Fibroblast of skin of scalp (primary cell): Measurements from ENCODE around the gene LAMP2. TPM values are rescaled to one million over a fixed set of nuclear protein-coding genes. Genes with fewer than 3 reads are reported as not detected.
"Not testable (repeated sequence)": the region's sequence is repeated elsewhere in the genome, so short reads cannot be mapped to it uniquely, and the experiment has no call there.

ENCODE experiments used
- DNase-seq: peaks from one replicate; pipeline ENCODE4 v3.0.0-alpha.2; 2013
- polyA plus RNA-seq, 2 experiments: library from polyadenylated mRNA; unstranded; fragments of 120-200 nt; gene quantifications; one replicate each; pipeline ENCODE4 v1.2.1, GENCODE V29; 2013; ENCODE audit not compliant: insufficient read length in 2 of 2

The LAMP2 gene
- 123 TPM for polyA plus RNA-seq (2013, experiment 1 of 2; ENCODE audit: insufficient read length)
- 137 TPM for polyA plus RNA-seq (2013, experiment 2 of 2; ENCODE audit: insufficient read length)

DNA sequence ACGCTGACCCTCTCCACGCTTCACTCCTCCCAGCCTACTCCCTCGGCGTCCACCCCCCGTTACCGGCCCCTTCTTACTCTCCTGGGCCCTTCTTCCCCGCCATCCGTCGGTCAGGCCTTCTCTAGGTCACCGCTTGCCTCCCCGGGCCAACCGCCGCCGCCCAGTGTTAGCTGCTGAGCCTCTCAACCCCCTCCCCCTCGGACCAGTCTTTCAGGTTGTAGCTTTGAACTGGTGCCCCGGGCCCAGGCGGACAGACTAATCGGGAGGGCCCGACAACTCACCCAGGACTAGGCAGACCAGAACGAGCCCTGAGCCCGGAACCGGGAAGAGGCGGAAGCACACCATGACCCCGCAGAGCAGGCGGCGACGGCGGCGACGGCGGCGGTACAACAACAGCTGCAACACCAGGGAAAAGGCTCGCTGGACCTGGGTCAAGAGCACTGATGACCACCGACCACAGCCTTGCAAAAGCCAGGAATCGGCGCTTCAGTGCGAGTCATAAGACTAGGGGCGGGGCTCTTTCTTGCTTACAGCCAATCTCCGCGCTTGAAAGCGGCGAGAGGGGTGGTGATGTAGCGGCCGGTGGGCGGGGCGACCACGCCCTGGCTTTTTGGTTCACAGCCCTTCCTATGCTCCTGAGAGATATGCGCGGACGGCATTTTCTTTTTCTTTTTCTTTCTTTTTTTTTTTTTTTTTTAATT is at the start of gene LAMP2:
Gene LAMP2, minus strand, starts transcription at position 472 of the 701 bp plus-strand sequence. Its CDS starts 127 bp downstream, at position 345.
- peak; percentile 83 for DNase-seq

GRCh38 chrX:120517936-120518335 is 48.8 kb upstream of the LAMP2 start:
- DNase-seq = peak; percentile 81

GRCh38 chrX:120514236-120514635 is 45.1 kb upstream of the LAMP2 start:
- peak; percentile 23 for DNase-seq

DNA sequence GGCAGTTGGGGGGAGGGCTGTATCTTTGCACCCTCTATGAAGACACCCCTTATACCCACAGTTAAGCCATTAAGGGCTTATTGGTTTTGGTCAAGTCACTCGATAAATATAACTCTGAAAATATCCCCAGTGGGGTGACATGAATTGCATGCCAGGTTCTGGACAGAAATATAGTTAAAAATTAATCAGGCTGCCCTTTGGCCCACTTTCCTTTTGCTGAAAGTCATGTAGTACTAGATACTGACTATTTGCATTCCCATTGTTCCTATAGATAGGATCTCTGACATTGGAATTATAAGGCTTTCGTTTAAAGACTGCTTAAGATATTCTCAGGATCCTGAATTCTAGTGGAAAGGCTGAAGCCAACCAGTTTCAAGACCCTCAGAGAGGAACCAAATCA is 43.5 kb upstream of the LAMP2 start:
- no peak for DNase-seq

- DNase-seq = no peak
These were observed 43.1 kb upstream of the LAMP2 start for GRCh38 chrX:120512222-120512621.

- no peak for DNase-seq
These were observed 35.5 kb upstream of the LAMP2 start for GRCh38 chrX:120504569-120504968.

GRCh38 chrX:120499301-120500072 is 30.4 kb upstream of the LAMP2 start:
- peak; percentile 7 for DNase-seq

GRCh38 chrX:120490119-120490518 is 21.0 kb upstream of the LAMP2 start:
- DNase-seq = not testable (repeated sequence)

DNA sequence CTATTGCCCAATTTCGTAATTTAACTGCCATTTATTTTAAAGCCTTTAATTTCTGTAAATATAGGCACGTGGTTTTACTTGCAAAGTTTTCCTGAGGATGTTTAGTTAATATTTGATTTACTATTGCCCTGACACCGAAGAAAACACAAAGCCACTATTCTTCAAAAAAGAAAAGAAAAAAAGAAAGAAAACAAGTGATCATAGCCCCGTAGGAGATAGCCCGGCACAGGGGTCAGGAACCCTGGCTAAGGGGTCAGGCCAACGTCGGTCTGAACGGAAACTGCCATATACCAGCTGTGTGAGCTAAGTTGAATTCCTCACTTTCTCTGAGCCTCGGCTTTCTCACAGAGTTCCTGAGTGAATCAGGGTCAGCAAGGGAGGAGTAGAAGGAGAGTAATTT is 17.7 kb upstream of the LAMP2 start:
- DNase-seq = no peak

GRCh38 chrX:120485638-120486520 is 16.8 kb upstream of the LAMP2 start:
- DNase-seq = peak; percentile 78

- DNase-seq = no peak
These were observed 16.2 kb upstream of the LAMP2 start for GRCh38 chrX:120485315-120485637.

DNA sequence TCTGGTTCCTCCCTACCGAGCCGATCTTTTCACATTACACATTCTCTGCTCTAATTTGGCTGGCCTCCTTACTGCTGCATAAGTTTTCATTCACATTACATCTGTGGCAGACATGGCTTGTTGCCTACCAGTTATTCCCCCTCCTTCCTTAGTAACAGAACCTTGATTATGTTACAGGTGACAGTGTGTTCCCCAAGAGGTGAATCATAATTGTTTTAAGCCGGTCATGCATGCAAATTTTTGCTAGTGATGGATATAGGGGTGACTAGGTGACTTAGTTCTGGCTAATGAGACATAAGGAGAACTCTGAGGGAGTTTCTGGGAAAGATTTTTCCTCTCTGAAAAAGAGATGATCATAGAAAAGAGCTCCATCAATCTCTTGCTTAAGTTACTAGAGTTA is 8.4 kb upstream of the LAMP2 start:
- DNase-seq = no peak

- no peak for DNase-seq
These were observed 7.6 kb upstream of the LAMP2 start for GRCh38 chrX:120476714-120477113.

- not testable (repeated sequence) for DNase-seq
These were observed 6.4 kb upstream of the LAMP2 start for GRCh38 chrX:120475447-120475846.

DNA sequence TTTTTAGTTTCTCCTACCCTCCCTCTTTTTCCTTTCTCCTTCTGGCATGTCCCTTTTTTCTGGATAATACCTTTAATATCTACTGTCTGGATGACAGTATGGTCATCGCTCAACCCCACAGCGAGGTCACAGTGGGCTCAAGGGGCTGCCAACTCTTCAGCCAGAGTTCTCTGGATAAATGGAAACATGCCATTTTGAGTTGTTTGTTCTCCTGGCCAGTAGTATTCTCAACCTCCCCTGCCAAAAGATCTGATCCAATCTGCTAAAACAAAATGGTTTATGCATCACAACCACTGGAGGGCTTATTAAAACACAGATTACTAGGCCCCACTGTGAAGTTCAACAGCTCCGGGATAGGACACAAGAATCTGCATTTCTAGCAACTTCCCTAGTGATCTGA is 5.0 kb upstream of the LAMP2 start:
- DNase-seq = no peak

GRCh38 chrX:120469657-120470056 is 561 bp upstream of the LAMP2 start:
- not testable (repeated sequence) for DNase-seq

DNA sequence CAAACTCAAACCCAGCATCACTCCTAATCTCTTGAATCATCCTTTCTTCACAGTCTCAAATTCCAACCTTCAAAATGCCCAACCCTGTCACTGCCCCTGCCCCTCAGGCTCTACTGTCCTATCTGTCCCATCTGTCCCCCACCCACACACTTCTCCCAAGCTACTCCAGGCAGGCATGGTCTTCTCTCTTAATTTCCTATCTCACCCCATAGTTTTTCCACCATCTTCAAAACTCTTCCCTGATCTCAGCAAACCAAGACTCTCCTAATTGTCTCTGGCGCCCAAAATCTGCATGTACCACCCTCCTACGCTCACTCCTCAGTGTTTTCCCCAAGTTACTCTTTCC is 644 bp downstream of the LAMP2 start:
- no peak for DNase-seq

GRCh38 chrX:120468071-120468470 is 1.0 kb downstream of the LAMP2 start:
- DNase-seq = no peak

GRCh38 chrX:120464411-120464810 is 4.7 kb downstream of the LAMP2 start:
- DNase-seq = no peak

DNA sequence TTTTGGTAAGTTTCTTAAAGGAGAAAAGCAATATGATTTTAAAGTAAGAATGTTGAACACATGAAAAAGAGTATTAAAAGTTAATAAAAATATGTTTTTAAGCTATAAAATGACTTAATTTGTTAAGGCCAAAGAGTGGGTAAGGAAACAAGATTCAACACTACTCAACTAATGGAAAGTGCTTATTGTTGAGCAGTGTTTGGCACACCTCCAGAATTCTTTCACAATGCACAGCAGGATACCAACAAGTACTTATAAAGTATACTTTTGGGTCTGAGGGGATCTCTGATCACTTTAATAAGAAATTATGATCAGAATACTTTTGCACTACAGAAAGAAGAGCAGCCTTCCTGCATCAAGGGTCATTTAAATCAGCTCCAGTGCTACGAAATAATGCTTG is 5.9 kb downstream of the LAMP2 start:
- DNase-seq = peak; percentile 25

DNA sequence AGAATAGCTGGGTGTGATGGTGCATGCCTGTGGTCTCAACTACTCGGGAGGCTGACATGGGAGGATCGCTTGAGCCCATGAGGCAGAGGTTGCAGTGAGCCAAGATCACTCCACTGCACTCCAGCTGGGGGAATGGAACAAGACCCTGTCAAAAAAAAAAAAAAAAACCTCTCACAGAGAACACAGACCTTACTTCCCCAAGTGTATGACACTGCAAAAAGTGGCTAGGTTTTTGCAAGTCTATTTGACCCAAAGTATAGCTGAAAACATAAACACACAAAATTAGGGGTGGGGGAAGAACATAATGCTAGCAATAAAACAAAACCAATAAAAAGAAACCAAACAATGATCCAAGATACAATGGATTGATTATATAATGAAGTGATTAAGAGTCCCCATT is 6.7 kb downstream of the LAMP2 start:
- no peak for DNase-seq

- DNase-seq = no peak
These were observed 9.8 kb downstream of the LAMP2 start for GRCh38 chrX:120459309-120459708.

DNA sequence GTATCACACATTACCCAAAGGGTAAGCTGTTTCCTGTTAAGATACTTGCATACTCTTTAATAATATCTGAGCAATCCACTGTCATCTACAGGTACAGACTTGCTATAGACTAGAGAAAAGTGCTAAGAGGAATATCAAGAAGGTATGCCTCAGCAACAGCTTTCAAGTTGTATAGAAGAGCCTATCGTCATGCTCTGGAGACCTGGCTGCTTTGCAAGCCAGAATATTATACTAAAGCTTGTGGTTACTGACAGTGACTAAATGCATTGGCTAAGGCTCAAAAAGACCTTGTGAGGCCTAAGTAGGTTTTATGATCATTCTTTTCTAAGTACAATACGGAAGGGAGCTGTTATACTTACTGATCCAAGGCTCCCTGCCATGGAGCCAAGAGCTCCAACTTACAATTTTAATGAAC is 11.3 kb downstream of the LAMP2 start:
- DNase-seq = peak; percentile 70
